ENCODE results near the gene PLAU. TPM values are rescaled to one million over a fixed set of nuclear protein-coding genes. Genes with fewer than 3 reads are reported as not detected.

PLAU gene
- total RNA-seq, 1 donor: 21.6 TPM

DNA sequence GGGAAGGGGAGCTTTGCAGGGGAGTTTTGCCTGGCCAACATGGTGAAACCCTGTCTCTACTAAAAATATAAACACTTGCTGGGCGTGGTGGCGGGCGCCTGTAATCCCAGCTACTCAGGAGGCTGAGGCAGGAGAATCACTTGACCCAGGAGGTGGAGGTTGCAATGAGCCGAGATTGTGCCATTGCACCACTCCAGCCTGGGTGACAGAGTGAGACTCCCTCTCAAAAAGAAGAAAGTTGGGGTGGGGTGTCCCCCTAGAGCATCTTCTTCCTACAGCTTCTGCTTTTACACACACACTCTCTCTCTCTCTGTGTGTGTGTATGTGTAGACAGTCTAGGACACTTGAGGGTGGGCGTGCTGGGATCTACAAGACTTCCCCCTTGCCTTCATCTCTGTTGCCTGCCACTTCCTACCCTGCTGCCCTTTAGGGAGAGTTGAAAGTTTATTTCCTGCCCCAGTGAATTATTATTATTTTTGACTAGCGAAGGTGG is 21.7 kb downstream of the PLAU start:
- no peak overlapping the region for H3K4me3 ChIP-seq (ENCODE audit: low read depth, low read length)
- TF ChIP-seq, protein P1, sequence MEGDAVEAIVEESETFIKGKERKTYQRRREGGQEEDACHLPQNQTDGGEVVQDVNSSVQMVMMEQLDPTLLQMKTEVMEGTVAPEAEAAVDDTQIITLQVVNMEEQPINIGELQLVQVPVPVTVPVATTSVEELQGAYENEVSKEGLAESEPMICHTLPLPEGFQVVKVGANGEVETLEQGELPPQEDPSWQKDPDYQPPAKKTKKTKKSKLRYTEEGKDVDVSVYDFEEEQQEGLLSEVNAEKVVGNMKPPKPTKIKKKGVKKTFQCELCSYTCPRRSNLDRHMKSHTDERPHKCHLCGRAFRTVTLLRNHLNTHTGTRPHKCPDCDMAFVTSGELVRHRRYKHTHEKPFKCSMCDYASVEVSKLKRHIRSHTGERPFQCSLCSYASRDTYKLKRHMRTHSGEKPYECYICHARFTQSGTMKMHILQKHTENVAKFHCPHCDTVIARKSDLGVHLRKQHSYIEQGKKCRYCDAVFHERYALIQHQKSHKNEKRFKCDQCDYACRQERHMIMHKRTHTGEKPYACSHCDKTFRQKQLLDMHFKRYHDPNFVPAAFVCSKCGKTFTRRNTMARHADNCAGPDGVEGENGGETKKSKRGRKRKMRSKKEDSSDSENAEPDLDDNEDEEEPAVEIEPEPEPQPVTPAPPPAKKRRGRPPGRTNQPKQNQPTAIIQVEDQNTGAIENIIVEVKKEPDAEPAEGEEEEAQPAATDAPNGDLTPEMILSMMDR (IDR thresholded peaks at IDR 0.05; ENCODE audit: insufficient read depth, low read length): no peak
- no peak for DNase-seq (ENCODE audit: low read depth)

DNA sequence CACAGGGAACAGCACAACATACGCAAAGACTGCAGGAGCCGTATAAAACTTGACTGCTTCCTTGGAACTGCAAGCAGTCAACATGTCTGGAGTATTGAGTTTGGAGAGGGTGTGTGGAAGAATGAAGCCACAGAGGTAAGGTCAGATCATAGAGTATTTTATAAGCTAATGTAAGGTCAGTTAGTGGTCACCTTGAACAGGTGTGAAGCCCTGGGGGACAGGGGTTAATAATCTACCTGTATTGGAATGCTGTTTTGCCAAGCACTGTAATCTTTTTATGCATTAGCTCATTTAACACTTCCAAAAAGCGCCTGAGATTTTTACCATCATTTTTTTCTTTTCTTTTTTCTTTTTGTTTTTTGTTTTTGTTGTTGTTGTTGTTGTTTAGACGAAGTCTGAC is 23.1 kb downstream of the PLAU start:
- DNase-seq (ENCODE audit: low read depth): no peak
- H3K4me3 ChIP-seq (ENCODE audit: low read depth, low read length): no peak overlapping the region
- TF ChIP-seq, protein P1 (IDR thresholded peaks at IDR 0.05; ENCODE audit: insufficient read depth, low read length): no peak

DNA sequence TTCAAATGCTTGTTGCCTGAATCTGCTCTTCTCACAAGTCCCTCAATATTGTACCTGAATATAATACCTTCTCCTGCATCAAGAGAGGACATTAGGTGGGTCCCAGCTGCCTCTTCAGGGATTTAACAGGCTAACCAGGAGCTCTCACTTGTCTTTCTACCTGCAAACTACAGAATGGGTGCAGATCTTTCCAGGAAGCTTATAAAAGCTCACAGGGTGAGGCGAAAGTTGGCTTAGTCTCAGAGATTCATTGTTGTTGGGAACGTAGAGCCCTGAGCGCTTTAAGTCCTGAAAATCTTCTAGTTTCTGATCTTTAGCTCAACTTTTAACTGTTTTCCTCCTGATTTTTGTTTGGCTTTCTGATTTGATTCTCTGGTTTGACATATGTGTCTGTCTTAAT is 25.0 kb downstream of the PLAU start:
- no peak overlapping the region for H3K4me3 ChIP-seq (ENCODE audit: low read depth, low read length)
- DNase-seq (ENCODE audit: low read depth): no peak
- TF ChIP-seq, protein P1 (IDR thresholded peaks at IDR 0.05; ENCODE audit: insufficient read depth, low read length): no peak

DNA sequence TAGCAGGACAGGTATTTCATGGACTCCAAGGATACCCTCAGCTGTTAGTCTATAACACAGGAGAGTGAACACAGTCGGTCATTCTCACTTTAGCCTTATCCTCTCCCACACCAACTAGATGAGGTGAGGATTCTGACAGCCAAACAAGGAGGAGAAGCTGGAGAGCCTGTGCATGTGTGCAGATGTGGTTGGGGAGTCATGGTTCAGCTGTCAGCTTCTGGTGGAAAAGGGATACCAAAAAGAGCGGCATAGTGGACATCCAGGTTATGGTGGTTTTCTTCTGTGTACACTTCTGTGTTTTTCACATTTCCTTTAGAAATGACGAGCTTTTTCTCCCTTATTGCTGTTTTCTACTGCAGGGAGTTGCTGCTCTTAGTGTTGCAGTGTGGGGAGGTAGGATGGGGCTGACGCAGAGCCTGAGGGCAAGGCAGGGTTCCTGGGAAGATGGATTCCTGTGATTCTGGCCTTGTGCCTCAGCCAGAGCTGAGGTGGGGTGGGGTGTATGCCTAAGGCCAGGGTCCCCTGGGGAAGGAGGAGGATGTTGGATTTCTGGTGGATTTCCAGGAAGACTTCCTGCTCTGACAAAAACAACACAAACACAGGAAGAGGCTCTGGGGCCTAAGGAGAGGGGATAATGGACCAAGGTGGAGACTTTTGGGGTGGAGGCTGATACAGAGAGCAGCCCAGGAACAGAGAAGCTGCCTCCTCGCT is 26.6 kb downstream of the PLAU start:
- no peak overlapping the region for H3K4me3 ChIP-seq (ENCODE audit: low read depth, low read length)
- peak; percentile 61 for DNase-seq (ENCODE audit: low read depth)
- TF ChIP-seq, protein P1 (IDR thresholded peaks at IDR 0.05; ENCODE audit: insufficient read depth, low read length): no peak

DNA sequence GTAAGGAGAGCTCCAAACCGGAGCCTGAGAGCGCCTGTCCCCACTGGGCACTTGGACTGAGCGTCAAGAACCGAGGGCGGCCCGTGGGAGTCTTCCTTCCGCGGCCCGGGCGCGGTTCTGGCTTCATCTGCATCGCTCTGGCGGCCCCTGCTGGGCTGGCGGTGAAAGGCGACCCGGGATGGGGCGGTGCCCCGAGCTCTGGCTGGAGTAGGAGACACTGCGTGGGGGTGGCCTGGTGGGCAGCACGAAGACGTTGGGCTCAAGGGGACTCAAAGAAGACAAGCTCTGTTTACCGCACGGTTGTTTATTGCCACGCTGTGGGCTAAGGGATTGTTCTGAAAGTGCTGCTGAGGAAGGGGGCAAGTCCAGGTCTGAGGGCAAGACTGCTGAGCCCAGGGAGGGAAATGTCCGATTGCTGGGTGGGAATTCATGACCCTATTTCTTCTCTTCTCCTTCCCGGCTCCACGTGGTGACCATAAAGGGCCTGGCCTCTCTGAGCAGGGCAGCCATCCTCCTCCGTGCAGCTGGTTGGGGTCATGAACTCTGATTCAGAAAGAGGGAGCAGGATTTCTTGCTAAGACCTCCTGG is 29.8 kb downstream of the PLAU start:
- DNase-seq (ENCODE audit: low read depth): peak; percentile 67
- TF ChIP-seq, protein P1 (IDR thresholded peaks at IDR 0.05; ENCODE audit: insufficient read depth, low read length): peak; percentile 94
- no peak overlapping the region for H3K4me3 ChIP-seq (ENCODE audit: low read depth, low read length)

DNA sequence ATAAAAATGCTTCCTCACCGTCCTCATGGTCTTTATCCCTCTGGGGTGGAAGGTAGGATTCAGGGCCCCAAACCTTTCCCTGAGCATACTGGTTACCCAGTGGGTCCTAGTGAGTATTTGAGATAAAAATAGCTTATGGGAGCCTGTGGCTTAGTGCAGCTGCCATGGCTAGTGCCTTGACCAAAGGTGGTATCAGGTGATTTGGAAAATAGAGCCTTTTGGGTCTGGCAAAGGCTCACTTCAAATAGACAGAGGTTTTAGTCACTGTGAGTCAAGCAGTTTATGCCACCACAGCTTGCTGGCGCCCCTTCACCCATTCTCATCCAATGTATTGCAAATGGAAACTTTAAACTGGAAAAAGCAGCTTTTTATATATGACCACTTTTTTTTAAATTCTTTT is 30.4 kb downstream of the PLAU start:
- TF ChIP-seq, protein P1 (IDR thresholded peaks at IDR 0.05; ENCODE audit: insufficient read depth, low read length): no peak
- H3K4me3 ChIP-seq (ENCODE audit: low read depth, low read length): no peak overlapping the region
- no peak for DNase-seq (ENCODE audit: low read depth)

Measured in fibroblast of the aortic adventitia (primary cell).